Neural progenitor cell (in vitro differentiated cells): Measurements from ENCODE around the gene TNFSF10. TPM values are rescaled to one million over a fixed set of nuclear protein-coding genes. Genes with fewer than 3 reads are reported as not detected.

Source experiments
- DNase-seq: peaks from one replicate; pipeline ENCODE4 v3.0.0-alpha.2; 2016; ENCODE audit warnings: low spot score
- H2AFZ ChIP-seq: fragments of 200-600 bp; sonication (generic); replicated peaks from 2 replicates; pipeline ENCODE4 v1.6.1; 2016; ENCODE audit warnings: antibody characterized with exemption
- H3F3A ChIP-seq: fragments of 200-600 bp; sonication (generic); 2 replicates; pipeline ENCODE4 v1.6.1; 2016; ENCODE audit warnings: antibody characterized with exemption, low read depth
- H3K27ac ChIP-seq: fragments of 200-600 bp; sonication (generic); 2 replicates; pipeline ENCODE4 v1.5.1; 2016; ENCODE audit warnings: mild to moderate bottlenecking
- H3K27me3 ChIP-seq: fragments of 200-600 bp; sonication (generic); 2 replicates; pipeline ENCODE4 v1.6.1; 2016; ENCODE audit warnings: mild to moderate bottlenecking, moderate library complexity
- H3K36me3 ChIP-seq: fragments of 200-600 bp; sonication (generic); 2 replicates; pipeline ENCODE4 v1.5.1; 2016
- H3K4me1 ChIP-seq: fragments of 200-600 bp; sonication (generic); 2 replicates; pipeline ENCODE4 v1.6.1; 2016; ENCODE audit warnings: mixed run types
- H3K4me2 ChIP-seq: fragments of 200-600 bp; sonication (generic); 2 replicates; pipeline ENCODE4 v1.6.1; 2016
- H3K4me3 ChIP-seq: fragments of 200-600 bp; sonication (generic); 2 replicates; pipeline ENCODE4 v1.5.1; 2016
- H3K79me2 ChIP-seq: fragments of 200-600 bp; sonication (generic); 2 replicates; pipeline ENCODE4 v1.6.1; 2016; ENCODE audit warnings: low read depth
- H3K9ac ChIP-seq: fragments of 200-600 bp; sonication (generic); 2 replicates; pipeline ENCODE4 v1.6.1; 2016
- H3K9me3 ChIP-seq: fragments of 200-600 bp; sonication (generic); 2 replicates; pipeline ENCODE4 v1.5.1; 2016; ENCODE audit warnings: low read depth
- H4K20me1 ChIP-seq: fragments of 200-600 bp; sonication (generic); 2 replicates; pipeline ENCODE4 v1.6.1; 2016; ENCODE audit warnings: low read depth
- H3K27ac Mint-ChIP-seq: 3 replicates; pipeline ENCODE4 v1.8.0; 2021; ENCODE audit warnings: mixed read lengths
- H3K27me3 Mint-ChIP-seq: 2 replicates; pipeline ENCODE4 v1.8.0; 2022; ENCODE audit warnings: low read depth, mild to moderate bottlenecking, inconsistent platforms, moderate library complexity, mixed read lengths; ENCODE audit not compliant: insufficient read depth
- H3K36me3 Mint-ChIP-seq: 3 replicates; pipeline ENCODE4 v1.8.0; 2021; ENCODE audit warnings: mixed read lengths
- H3K4me1 Mint-ChIP-seq: 3 replicates; pipeline ENCODE4 v1.8.0; 2021; ENCODE audit warnings: mixed read lengths
- H3K4me3 Mint-ChIP-seq: 3 replicates; pipeline ENCODE4 v1.8.0; 2021; ENCODE audit warnings: mild to moderate bottlenecking, moderate library complexity, mixed read lengths
- H3K9me3 Mint-ChIP-seq: 3 replicates; pipeline ENCODE4 v1.8.0; 2020; ENCODE audit warnings: mixed read lengths
- CTCF ChIP-seq: fragments of 200-600 bp; sonication (generic); IDR thresholded peaks from 2 replicates; pipeline ENCODE4 v1.5.1; 2017; ENCODE audit warnings: antibody characterized with exemption, mild to moderate bottlenecking
- EZH2 ChIP-seq: fragments of 200-600 bp; sonication (generic); IDR thresholded peaks from 2 replicates; pipeline ENCODE4 v1.6.1; 2017; ENCODE audit warnings: antibody characterized with exemption, mild to moderate bottlenecking, moderate library complexity
- EZH2phosphoT487 ChIP-seq: fragments of 200-600 bp; sonication (generic); IDR thresholded peaks from 2 replicates; pipeline ENCODE4 v1.6.1; 2017; ENCODE audit warnings: antibody characterized with exemption
- total RNA-seq: library from RNA; depleted of rRNA; stranded (reverse); fragments of >200 nt; gene quantifications from 2 replicates; pipeline ENCODE4 v1.2.3, GENCODE V29; 2015; ENCODE audit warnings: low replicate concordance

Gene TNFSF10
- total RNA-seq, 1 donor from 2014 or later: not detected

DNA sequence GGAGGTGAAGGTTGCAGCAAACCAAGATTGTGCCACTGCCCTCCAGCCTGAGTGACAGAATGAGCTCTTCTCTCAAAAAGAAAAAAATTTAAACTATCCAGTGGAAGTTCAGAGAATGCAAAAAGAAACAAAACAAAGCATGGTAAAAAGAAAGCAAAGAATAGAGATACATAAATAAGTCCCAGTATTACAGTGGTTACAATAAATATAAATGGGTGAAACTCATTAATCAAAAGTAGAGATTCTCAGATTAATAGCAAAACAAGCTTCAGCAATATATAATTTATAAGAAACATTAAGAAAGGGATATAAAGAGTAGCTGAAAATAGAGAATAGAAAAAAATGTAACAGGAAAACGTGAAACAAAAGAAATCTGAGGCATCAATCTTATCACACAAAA is 51.3 kb downstream of the TNFSF10 start:
- H3K4me1 ChIP-seq: no peaks in the 10 kb centered on the region
- no peaks in the 10 kb centered on the region for H3K79me2 ChIP-seq
- no peaks in the 10 kb centered on the region for H3K27me3 ChIP-seq
- H3K9me3 ChIP-seq: no peaks in the 10 kb centered on the region
- no peak overlapping the region for H3K4me3 ChIP-seq
- H3K27me3 Mint-ChIP-seq: peaks cover 4% of the 10 kb centered on the region
- TF ChIP-seq EZH2 (no peak), CTCF (no peak), EZH2phosphoT487 (no peak)
- no peaks in the 10 kb centered on the region for H3F3A ChIP-seq
- no peaks in the 10 kb centered on the region for H3K36me3 ChIP-seq
- no peak for DNase-seq
- no peaks in the 10 kb centered on the region for H3K36me3 Mint-ChIP-seq
- H3K27ac ChIP-seq: no peak overlapping the region
- H3K4me2 ChIP-seq: no peak overlapping the region
- no peak overlapping the region for H3K27ac Mint-ChIP-seq
- H3K4me1 Mint-ChIP-seq: no peaks in the 10 kb centered on the region
- no peak overlapping the region for H3K4me3 Mint-ChIP-seq
- H4K20me1 ChIP-seq: no peaks in the 10 kb centered on the region
- H3K9me3 Mint-ChIP-seq: peaks cover 6% of the 10 kb centered on the region
- H3K9ac ChIP-seq: no peak overlapping the region
- H2AFZ ChIP-seq: no peak overlapping the region

DNA sequence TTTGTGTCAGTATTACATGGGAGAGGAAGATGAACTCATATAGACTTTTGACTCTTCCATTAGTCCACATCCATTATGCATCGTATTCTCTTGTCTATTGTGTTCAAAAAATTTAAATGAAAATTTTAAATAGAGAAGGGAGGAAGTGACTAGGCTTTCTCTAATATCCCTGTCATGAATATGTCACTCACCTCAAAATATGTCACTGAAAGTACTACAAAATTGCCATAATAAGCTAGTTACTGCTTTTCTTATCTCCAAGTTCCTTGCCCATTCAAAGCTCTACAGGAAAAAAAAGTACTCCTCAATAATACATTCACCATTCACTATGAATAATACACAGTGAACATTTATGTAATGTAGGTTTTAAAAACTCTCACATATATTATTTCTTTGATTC is 52.6 kb downstream of the TNFSF10 start:
- no peaks in the 10 kb centered on the region for H3K4me1 ChIP-seq
- no peaks in the 10 kb centered on the region for H3K9me3 ChIP-seq
- no peak overlapping the region for H3K4me3 Mint-ChIP-seq
- H3K27me3 ChIP-seq: no peaks in the 10 kb centered on the region
- H3K27me3 Mint-ChIP-seq: peaks cover 6% of the 10 kb centered on the region
- DNase-seq: no peak
- no peaks in the 10 kb centered on the region for H3K79me2 ChIP-seq
- no peak overlapping the region for H2AFZ ChIP-seq
- no peak overlapping the region for H3K9ac ChIP-seq
- no peaks in the 10 kb centered on the region for H3K36me3 Mint-ChIP-seq
- H3K9me3 Mint-ChIP-seq: peaks cover 6% of the 10 kb centered on the region
- H3K4me1 Mint-ChIP-seq: no peaks in the 10 kb centered on the region
- no peak overlapping the region for H3K27ac ChIP-seq
- no peaks in the 10 kb centered on the region for H4K20me1 ChIP-seq
- TF ChIP-seq CTCF: no peak
- no peak for TF ChIP-seq EZH2
- TF ChIP-seq EZH2phosphoT487: no peak
- no peak overlapping the region for H3K27ac Mint-ChIP-seq
- H3K4me2 ChIP-seq: no peak overlapping the region
- H3K4me3 ChIP-seq: no peak overlapping the region
- no peaks in the 10 kb centered on the region for H3K36me3 ChIP-seq
- H3F3A ChIP-seq: no peaks in the 10 kb centered on the region

DNA sequence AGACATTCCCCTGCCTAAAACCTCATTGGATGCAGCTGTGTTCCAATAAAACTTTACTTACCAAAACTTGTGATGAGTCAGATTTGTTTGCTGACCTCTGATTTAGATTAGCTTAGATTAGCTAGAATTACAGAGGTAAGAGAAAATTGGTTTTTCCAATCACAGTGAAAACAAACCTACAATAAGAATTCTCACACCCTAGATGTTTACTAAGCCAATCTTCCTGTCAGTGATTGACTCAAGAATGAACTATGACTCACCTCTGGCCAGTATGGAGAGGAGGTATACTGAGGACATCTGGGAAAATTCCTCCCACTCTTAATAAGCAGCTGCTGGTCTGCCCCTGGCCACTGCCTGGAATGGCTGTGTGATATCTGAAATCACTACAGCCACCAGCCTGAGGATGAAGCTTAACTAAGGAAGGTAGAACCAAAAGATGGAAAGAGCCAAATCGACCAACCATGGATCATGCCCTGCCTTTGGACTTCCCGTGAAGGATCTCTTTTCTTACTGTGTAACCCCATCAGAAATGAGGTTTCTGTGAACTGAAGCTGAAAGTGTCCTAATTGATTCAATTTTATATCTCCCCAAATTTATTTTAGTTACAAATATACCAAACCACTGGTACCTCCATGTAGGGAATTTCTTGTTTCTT is 55.9 kb downstream of the TNFSF10 start:
- H3K27me3 Mint-ChIP-seq: peaks cover 6% of the 10 kb centered on the region
- H3K27ac ChIP-seq: no peak overlapping the region
- H3K9me3 Mint-ChIP-seq: peaks cover 6% of the 10 kb centered on the region
- no peaks in the 10 kb centered on the region for H3F3A ChIP-seq
- no peak for DNase-seq
- TF ChIP-seq EZH2 (no peak), EZH2phosphoT487 (no peak), CTCF (no peak)
- H3K36me3 Mint-ChIP-seq: no peaks in the 10 kb centered on the region
- no peak overlapping the region for H3K4me3 Mint-ChIP-seq
- no peaks in the 10 kb centered on the region for H3K9me3 ChIP-seq
- no peaks in the 10 kb centered on the region for H3K36me3 ChIP-seq
- no peak overlapping the region for H3K4me3 ChIP-seq
- no peaks in the 10 kb centered on the region for H3K4me1 ChIP-seq
- H4K20me1 ChIP-seq: no peaks in the 10 kb centered on the region
- no peak overlapping the region for H3K9ac ChIP-seq
- no peak overlapping the region for H2AFZ ChIP-seq
- no peak overlapping the region for H3K4me2 ChIP-seq
- H3K79me2 ChIP-seq: no peaks in the 10 kb centered on the region
- no peak overlapping the region for H3K27ac Mint-ChIP-seq
- H3K27me3 ChIP-seq: no peaks in the 10 kb centered on the region
- no peaks in the 10 kb centered on the region for H3K4me1 Mint-ChIP-seq
